SK-N-MC (cell line): ENCODE results near the gene USP32.
"Not testable (repeated sequence)": the region's sequence is repeated elsewhere in the genome, so short reads cannot be mapped to it uniquely, and the experiment has no call there.

Experiments
- DNase-seq: peaks from one replicate; pipeline ENCODE4 v3.0.0-alpha.2; 2011; ENCODE audit warnings: low read depth, low spot score
- H3K27ac ChIP-seq: fragments of 200-600 bp; sonication (generic); 2 replicates; pipeline ENCODE4 v1.5.1; 2016; ENCODE audit warnings: mixed run types
- H3K36me3 ChIP-seq: fragments of 200-600 bp; sonication (generic); 2 replicates; pipeline ENCODE4 v1.6.1; 2017; ENCODE audit warnings: antibody characterized with exemption, low read length, mixed read lengths; ENCODE audit not compliant: insufficient read depth
- H3K4me3 ChIP-seq: fragments of 200-600 bp; sonication (generic); 2 replicates; pipeline ENCODE4 v1.5.1; 2016
- H3K9ac ChIP-seq: fragments of 200-600 bp; sonication (generic); 2 replicates; pipeline ENCODE4 v1.8.0; 2017; ENCODE audit warnings: mixed run types, mixed read lengths; ENCODE audit not compliant: insufficient read length
- H3K9me3 ChIP-seq: fragments of 200-600 bp; sonication (generic); 2 replicates; pipeline ENCODE4 v1.6.1; 2017; ENCODE audit warnings: low read depth, mild to moderate bottlenecking, antibody characterized with exemption, low read length, moderate library complexity, mixed read lengths
- EZH2 ChIP-seq: fragments of 200-600 bp; sonication (generic); IDR thresholded peaks from one replicate; pipeline ENCODE4 v1.6.1; 2017; ENCODE audit warnings: antibody characterized with exemption
- FOXP2 ChIP-seq: optimal IDR thresholded peaks from 2 replicates; pipeline ENCODE3; 2011; ENCODE audit warnings: mild to moderate bottlenecking, moderate library complexity; ENCODE audit not compliant: insufficient read depth; ENCODE audit errors: extremely low read length, control extremely low read depth
- POLR2AphosphoS5 ChIP-seq: IDR thresholded peaks from 2 replicates; pipeline ENCODE4 v1.6.1; 2012; ENCODE audit warnings: mild to moderate bottlenecking, low read depth, low read length, borderline replicate concordance

The USP32 gene

GRCh38 chr17:60355663-60356594, 36.0 kb downstream of the USP32 start:
- no peak for TF ChIP-seq FOXP2
- no peak for TF ChIP-seq POLR2AphosphoS5
- TF ChIP-seq EZH2 = no peak
- Histone ChIP-seq H3K4me3 (no peak overlapping the region), H3K36me3 (no peaks in the 10 kb centered on the region), H3K27ac (no peak overlapping the region), H3K9me3 (no peaks in the 10 kb centered on the region), H3K9ac (no peak overlapping the region)
- no peak for DNase-seq

DNA sequence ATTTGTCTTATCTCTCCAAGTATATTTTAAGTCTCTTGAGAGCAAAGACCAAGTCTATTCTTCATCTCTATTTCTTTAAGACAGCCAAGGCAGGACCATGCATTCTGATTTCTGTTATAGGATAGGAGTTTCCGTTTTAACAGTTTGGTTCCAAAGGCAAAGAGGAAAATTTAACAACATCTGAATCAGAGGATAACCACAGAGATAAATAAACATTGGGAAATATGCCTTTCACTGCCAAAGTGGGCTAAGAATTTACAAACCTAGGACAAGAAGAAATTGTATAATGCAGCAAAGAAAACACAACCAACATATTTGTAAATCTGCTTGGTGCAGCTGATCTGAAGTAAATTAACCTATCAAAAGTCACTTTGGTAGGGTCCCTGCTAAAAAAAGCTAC, 37.7 kb downstream of the USP32 start:
- Histone ChIP-seq H3K27ac (no peak overlapping the region), H3K36me3 (no peaks in the 10 kb centered on the region), H3K9me3 (no peaks in the 10 kb centered on the region), H3K9ac (no peak overlapping the region), H3K4me3 (no peak overlapping the region)
- DNase-seq = peak; percentile 47
- TF ChIP-seq FOXP2 (no peak), EZH2 (no peak), POLR2AphosphoS5 (no peak)

DNA sequence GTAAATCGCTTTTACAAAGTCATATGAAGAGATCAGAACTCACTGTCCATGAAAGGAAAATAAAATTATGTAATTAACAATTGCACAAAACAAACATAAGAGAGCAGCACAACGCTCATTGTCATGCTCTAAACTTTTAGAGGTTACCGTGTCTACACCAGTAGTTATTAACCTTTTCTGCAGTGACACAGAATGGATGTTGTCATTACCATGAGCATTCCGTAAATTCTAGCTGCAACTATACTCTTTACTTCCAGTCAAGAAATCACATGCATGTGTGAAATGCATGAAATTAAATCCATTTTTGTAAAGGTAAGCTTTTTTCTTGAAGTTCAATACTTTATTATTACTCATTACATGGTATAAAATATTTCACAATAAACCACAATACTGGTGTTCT, 38.2 kb downstream of the USP32 start:
- TF ChIP-seq EZH2 (no peak), FOXP2 (no peak), POLR2AphosphoS5 (no peak)
- H3K27ac ChIP-seq = no peak overlapping the region

DNA sequence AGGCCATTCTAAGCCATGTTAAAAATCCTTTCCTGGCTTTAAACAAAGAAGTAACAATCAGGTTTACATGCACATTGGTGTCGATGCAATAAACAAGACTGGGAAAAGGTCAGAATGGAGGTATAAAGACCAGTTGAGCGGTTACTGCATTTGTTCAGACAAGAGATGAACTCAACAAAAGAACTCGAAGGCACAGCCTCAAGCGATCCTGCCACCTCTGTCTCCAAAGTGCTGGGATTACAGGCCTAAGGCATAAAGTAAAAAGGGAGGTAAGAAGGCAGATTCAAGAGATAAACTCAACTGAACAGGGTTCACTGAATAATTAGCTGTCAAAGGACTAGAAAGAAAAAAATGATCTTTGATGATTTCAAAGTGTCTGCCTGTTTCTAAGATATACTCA, 39.4 kb downstream of the USP32 start:
- Histone ChIP-seq H3K27ac (no peak overlapping the region), H3K9me3 (no peaks in the 10 kb centered on the region), H3K9ac (no peak overlapping the region), H3K4me3 (no peak overlapping the region), H3K36me3 (no peaks in the 10 kb centered on the region)
- no peak for DNase-seq
- TF ChIP-seq POLR2AphosphoS5 (no peak), FOXP2 (no peak), EZH2 (no peak)

More for the DNA sequence above, 38.2 kb downstream of the USP32 start:
- H3K9ac ChIP-seq = no peak overlapping the region
- H3K9me3 ChIP-seq = no peaks in the 10 kb centered on the region
- no peak overlapping the region for H3K4me3 ChIP-seq
- H3K36me3 ChIP-seq = no peaks in the 10 kb centered on the region
- DNase-seq = no peak

GRCh38 chr17:60352071-60352470, 39.9 kb downstream of the USP32 start:
- Histone ChIP-seq H3K9me3 (no peaks in the 10 kb centered on the region), H3K27ac (no peak overlapping the region), H3K9ac (no peak overlapping the region), H3K4me3 (no peak overlapping the region), H3K36me3 (no peaks in the 10 kb centered on the region)
- TF ChIP-seq POLR2AphosphoS5 = no peak
- no peak for TF ChIP-seq EZH2
- no peak for TF ChIP-seq FOXP2
- DNase-seq = no peak

GRCh38 chr17:60351012-60351695, 40.8 kb downstream of the USP32 start:
- Histone ChIP-seq H3K27ac (no peak overlapping the region), H3K9me3 (no peaks in the 10 kb centered on the region), H3K4me3 (no peak overlapping the region), H3K36me3 (no peaks in the 10 kb centered on the region), H3K9ac (no peak overlapping the region)
- TF ChIP-seq EZH2 (no peak), FOXP2 (no peak), POLR2AphosphoS5 (no peak)
- no peak for DNase-seq

- H3K27ac ChIP-seq = no peak overlapping the region
- DNase-seq = no peak
- H3K9ac ChIP-seq = no peak overlapping the region
- H3K36me3 ChIP-seq = 0 out of 2 replicates have a peak, but pooled peaks cover 4% of the 10 kb centered on the region
- no peak for TF ChIP-seq POLR2AphosphoS5
- no peak for TF ChIP-seq EZH2
- TF ChIP-seq FOXP2 = no peak
- H3K4me3 ChIP-seq = no peak overlapping the region
- no peaks in the 10 kb centered on the region for H3K9me3 ChIP-seq
Measured at GRCh38 chr17:60348616-60349015, 43.3 kb downstream of the USP32 start.

GRCh38 chr17:60345233-60345632, 46.7 kb downstream of the USP32 start:
- Histone ChIP-seq H3K36me3 (peaks cover 14% of the 10 kb centered on the region; the same call in 1 of the 2 replicates), H3K27ac (no peak overlapping the region), H3K9ac (no peak overlapping the region), H3K9me3 (no peaks in the 10 kb centered on the region), H3K4me3 (no peak overlapping the region)
- DNase-seq = no peak
- TF ChIP-seq POLR2AphosphoS5 = no peak
- TF ChIP-seq EZH2 = no peak
- TF ChIP-seq FOXP2 = no peak

DNA sequence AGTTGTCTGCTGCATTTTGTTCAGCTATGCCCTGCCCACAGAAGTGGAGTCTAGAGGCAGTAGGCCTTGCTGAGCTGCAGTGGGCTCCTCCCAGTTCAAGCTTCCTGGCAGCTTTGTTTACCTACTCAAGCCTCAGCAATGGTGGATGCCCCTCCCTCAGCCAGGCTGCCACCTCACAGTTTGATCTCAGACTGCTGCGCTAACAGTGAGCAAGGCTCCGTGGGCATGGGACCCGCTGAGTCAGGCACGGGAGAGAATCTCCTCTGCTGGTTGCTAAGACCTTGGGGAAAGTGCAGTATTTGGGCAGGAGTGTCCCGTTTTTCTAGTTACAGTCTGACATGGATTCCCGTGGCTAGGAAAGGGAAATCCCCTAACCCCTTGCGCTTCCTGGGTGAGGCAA, 49.4 kb downstream of the USP32 start:
- not testable (repeated sequence) for H3K9ac ChIP-seq, DNase-seq, H3K9me3 ChIP-seq, H3K4me3 ChIP-seq, H3K27ac ChIP-seq
- peaks cover 14% of the 10 kb centered on the region; the same call in 1 of the 2 replicates for H3K36me3 ChIP-seq
